H9 (cell line): ENCODE measurements around the gene USP8. TPM values are rescaled to one million over a fixed set of nuclear protein-coding genes. Genes with fewer than 3 reads are reported as not detected.

Experiments used
- DNase-seq: peaks from one replicate; pipeline ENCODE4 v3.0.0-alpha.2; 2017
- H2AFZ ChIP-seq: one replicate; pipeline ENCODE4 v1.6.1; 2013; ENCODE audit warnings: mild to moderate bottlenecking, low read length, control low read depth, moderate library complexity
- H2AK5ac ChIP-seq: 2 replicates; pipeline ENCODE4 v1.6.1; 2013; ENCODE audit warnings: low read length, control low read depth, mixed read lengths; ENCODE audit not compliant: insufficient read length
- H2BK120ac ChIP-seq: one replicate; pipeline ENCODE4 v1.6.1; 2013; ENCODE audit warnings: low read depth, mild to moderate bottlenecking, low read length, control low read depth, inconsistent platforms; ENCODE audit not compliant: poor library complexity, severe bottlenecking
- H2BK12ac ChIP-seq: 2 replicates; pipeline ENCODE4 v1.6.1; 2013; ENCODE audit warnings: low read length, control low read depth, mixed read lengths, low read depth; ENCODE audit not compliant: insufficient read length
- H2BK15ac ChIP-seq: 2 replicates; pipeline ENCODE4 v1.6.1; 2013; ENCODE audit warnings: low read depth, low read length, control low read depth
- H2BK20ac ChIP-seq: one replicate; pipeline ENCODE4 v1.6.1; 2013; ENCODE audit warnings: low read depth, mild to moderate bottlenecking, low read length, control low read depth, inconsistent platforms; ENCODE audit not compliant: poor library complexity, severe bottlenecking
- H2BK5ac ChIP-seq: 2 replicates; pipeline ENCODE4 v1.6.1; 2013; ENCODE audit warnings: low read length, control low read depth, mixed read lengths; ENCODE audit not compliant: insufficient read length
- H3K14ac ChIP-seq: 2 replicates; pipeline ENCODE4 v1.6.1; 2013; ENCODE audit warnings: low read length, control low read depth; ENCODE audit not compliant: insufficient read depth
- H3K18ac ChIP-seq: 2 replicates; pipeline ENCODE4 v1.6.1; 2013; ENCODE audit warnings: low read depth, mild to moderate bottlenecking, mixed read lengths, low read length, control low read depth; ENCODE audit not compliant: insufficient read length
- H3K23ac ChIP-seq: 2 replicates; pipeline ENCODE4 v1.6.1; 2013; ENCODE audit warnings: low read length, control low read depth, mixed read lengths, low read depth; ENCODE audit not compliant: insufficient read length
- H3K23me2 ChIP-seq: 2 replicates; pipeline ENCODE4 v1.6.1; 2013; ENCODE audit warnings: low read depth, mild to moderate bottlenecking, mixed read lengths, low read length, control low read depth; ENCODE audit not compliant: insufficient read length, poor library complexity, severe bottlenecking
- H3K27ac ChIP-seq: 2 replicates; pipeline ENCODE4 v1.5.1; 2013; ENCODE audit warnings: low read length, control low read depth, mixed read lengths, low read depth; ENCODE audit not compliant: insufficient read length
- H3K27me3 ChIP-seq: 2 replicates; pipeline ENCODE4 v1.6.1; 2013; ENCODE audit warnings: low read length, control low read depth, inconsistent platforms; ENCODE audit not compliant: insufficient read depth
- H3K4ac ChIP-seq: 2 replicates; pipeline ENCODE4 v1.6.1; 2013; ENCODE audit warnings: low read depth, mild to moderate bottlenecking, control low read depth, inconsistent platforms, low read length, moderate library complexity
- H3K4me1 ChIP-seq: 2 replicates; pipeline ENCODE4 v1.6.1; 2013; ENCODE audit warnings: low read length, control low read depth, inconsistent platforms; ENCODE audit not compliant: insufficient read depth
- H3K4me2 ChIP-seq: 2 replicates; pipeline ENCODE4 v1.6.1; 2013; ENCODE audit warnings: low read length, control low read depth, mixed read lengths; ENCODE audit not compliant: insufficient read length, insufficient read depth
- H3K56ac ChIP-seq: 2 replicates; pipeline ENCODE4 v1.6.1; 2013; ENCODE audit warnings: low read depth, mild to moderate bottlenecking, mixed read lengths, low read length, control low read depth; ENCODE audit not compliant: insufficient read length
- H3K79me1 ChIP-seq: 2 replicates; pipeline ENCODE4 v1.6.1; 2013; ENCODE audit warnings: low read depth, mild to moderate bottlenecking, moderate library complexity, low read length, control low read depth, inconsistent platforms; ENCODE audit not compliant: insufficient read depth, poor library complexity, severe bottlenecking
- H3K79me2 ChIP-seq: 2 replicates; pipeline ENCODE4 v1.6.1; 2013; ENCODE audit warnings: low read length, control low read depth, inconsistent platforms; ENCODE audit not compliant: insufficient read depth
- H3K9ac ChIP-seq: 2 replicates; pipeline ENCODE4 v1.6.1; 2013; ENCODE audit warnings: low read length, control low read depth, mixed read lengths; ENCODE audit not compliant: insufficient read length; ENCODE audit errors: extremely low read depth
- H3K9me3 ChIP-seq: one replicate; pipeline ENCODE4 v1.6.1; 2013; ENCODE audit warnings: low read depth, low read length, inconsistent platforms; ENCODE audit not compliant: control insufficient read depth
- H3T11ph ChIP-seq: one replicate; pipeline ENCODE4 v1.6.1; 2013; ENCODE audit warnings: mild to moderate bottlenecking, low read length, control low read depth, inconsistent platforms
- H4K20me1 ChIP-seq: one replicate; pipeline ENCODE4 v1.6.1; 2013; ENCODE audit not compliant: control insufficient read depth, insufficient read length, insufficient read depth
- H4K5ac ChIP-seq: 2 replicates; pipeline ENCODE4 v1.6.1; 2013; ENCODE audit warnings: low read depth, mild to moderate bottlenecking, mixed read lengths, low read length, control low read depth; ENCODE audit not compliant: insufficient read length
- H4K8ac ChIP-seq: replicated peaks from 2 replicates; pipeline ENCODE4 v1.6.1; 2013; ENCODE audit warnings: low read length, control low read depth, mixed read lengths, low read depth; ENCODE audit not compliant: insufficient read length
- H4K91ac ChIP-seq: 2 replicates; pipeline ENCODE4 v1.6.1; 2013; ENCODE audit warnings: low read depth, mild to moderate bottlenecking, moderate library complexity, mixed read lengths, low read length, control low read depth; ENCODE audit not compliant: insufficient read length
- H3K27ac Mint-ChIP-seq, 3 experiments: 2 replicates in 2 of 3; 3 replicates in 1 of 3; pipeline ENCODE4 v1.8.0; 2020 to 2021; ENCODE audit warnings: mixed read lengths in 3 of 3, mild to moderate bottlenecking in 1 of 3, moderate library complexity in 1 of 3
- H3K27me3 Mint-ChIP-seq: 2 replicates; pipeline ENCODE4 v1.8.0; 2021; ENCODE audit warnings: low read depth, mild to moderate bottlenecking, moderate library complexity, mixed read lengths
- H3K36me3 Mint-ChIP-seq, 3 experiments: 2 replicates in 2 of 3; 3 replicates in 1 of 3; pipeline ENCODE4 v1.8.0; 2020 to 2021; ENCODE audit warnings: low read depth in 3 of 3, mixed read lengths in 3 of 3; ENCODE audit not compliant: insufficient read depth in 1 of 3
- H3K4me1 Mint-ChIP-seq, 2 experiments: 2 replicates each; pipeline ENCODE4 v1.8.0; 2020; ENCODE audit warnings: mixed read lengths in 2 of 2
- H3K4me3 Mint-ChIP-seq, 2 experiments: 2 replicates in 1 of 2; 3 replicates in 1 of 2; pipeline ENCODE4 v1.8.0; 2020 to 2021; ENCODE audit warnings: mild to moderate bottlenecking in 2 of 2, mixed read lengths in 2 of 2, moderate library complexity in 1 of 2
- H3K9me3 Mint-ChIP-seq, 2 experiments: 2 replicates in 1 of 2; 3 replicates in 1 of 2; pipeline ENCODE4 v1.8.0; 2020; ENCODE audit warnings: mild to moderate bottlenecking in 2 of 2, mixed read lengths in 2 of 2, moderate library complexity in 1 of 2
- CTCF ChIP-seq: fragments of 200-600 bp; sonication (generic); conservative IDR thresholded peaks from 3 replicates; pipeline ENCODE4 v1.8.0; 2021; ENCODE audit warnings: antibody characterized with exemption, mild to moderate bottlenecking
- WGBS: extraction: QIAGEN DNeasy Blood & Tissue Kit; methylation state at CpG from one replicate; pipeline ENCODE4 v1.1.7; 2013; ENCODE audit warnings: missing lambda C conversion rate, low lambda C conversion rate, mixed read lengths; ENCODE audit not compliant: insufficient read length; ENCODE audit errors: extremely low coverage; 5-methylcytosine and 5-hydroxymethylcytosine counted together
- total RNA-seq: library from RNA; stranded (reverse); gene quantifications from 2 replicates; pipeline ENCODE4 v1.2.1, GENCODE V29; 2021

USP8 gene
- total RNA-seq, 1 experiment from 2014 or later: 67.1 TPM

DNA sequence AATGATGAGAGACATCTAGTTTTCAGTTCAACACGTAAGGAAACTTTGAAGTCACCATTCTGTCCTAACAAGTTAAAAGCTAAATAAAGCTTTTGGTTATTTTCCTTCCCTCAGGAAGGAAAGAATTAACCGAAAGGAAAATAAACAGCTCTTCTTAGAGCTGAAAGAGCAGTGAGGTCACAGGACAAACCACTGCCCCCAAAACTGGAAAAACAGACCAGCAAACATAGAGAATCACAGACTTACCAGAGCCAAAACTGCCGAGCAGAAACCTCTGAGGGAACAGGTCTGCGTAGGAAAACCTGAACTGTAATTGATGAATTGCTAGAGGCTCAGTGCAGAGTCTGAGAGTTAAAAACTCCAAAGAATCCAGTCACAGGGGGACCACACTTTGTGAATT, 107.6 kb downstream of the USP8 start:
- no peak overlapping the region for H2AFZ ChIP-seq

More for the DNA sequence above, 107.6 kb downstream of the USP8 start:
- no peak for TF ChIP-seq CTCF
- Histone ChIP-seq H3K18ac (no peak overlapping the region), H2BK20ac (no peak overlapping the region), H3K4me2 (no peak overlapping the region), H3T11ph (no peak overlapping the region), H3K14ac (no peak overlapping the region), H4K8ac (no peak overlapping the region), H4K5ac (no peak overlapping the region), H2BK5ac (no peak overlapping the region), H3K23me2 (no peaks in the 10 kb centered on the region), H2BK15ac (no peak overlapping the region), H2BK12ac (no peak overlapping the region), H3K27ac (no peak overlapping the region), H2BK120ac (no peak overlapping the region), H4K91ac (no peak overlapping the region), H2AK5ac (no peak overlapping the region), H4K20me1 (no peaks in the 10 kb centered on the region), H3K56ac (no peak overlapping the region), H3K23ac (no peak overlapping the region), H3K4me1 (no peaks in the 10 kb centered on the region), H3K9ac (no peak overlapping the region), H3K4ac (no peak overlapping the region), H3K79me1 (no peaks in the 10 kb centered on the region), H3K27me3 (no peaks in the 10 kb centered on the region), H3K79me2 (no peaks in the 10 kb centered on the region), H3K9me3 (no peaks in the 10 kb centered on the region)
- no peaks in the 10 kb centered on the region for H3K9me3 Mint-ChIP-seq
- H3K27ac Mint-ChIP-seq: no peak overlapping the region
- H3K4me1 Mint-ChIP-seq: no peaks in the 10 kb centered on the region
- no peak overlapping the region for H3K4me3 Mint-ChIP-seq
- H3K36me3 Mint-ChIP-seq: no peaks in the 10 kb centered on the region
- no peaks in the 10 kb centered on the region for H3K27me3 Mint-ChIP-seq
- no peak for DNase-seq
- WGBS: no CpG with 5 or more reads among the region's 4 CpGs
